ENCODE results near the gene ITGA7.

DNA sequence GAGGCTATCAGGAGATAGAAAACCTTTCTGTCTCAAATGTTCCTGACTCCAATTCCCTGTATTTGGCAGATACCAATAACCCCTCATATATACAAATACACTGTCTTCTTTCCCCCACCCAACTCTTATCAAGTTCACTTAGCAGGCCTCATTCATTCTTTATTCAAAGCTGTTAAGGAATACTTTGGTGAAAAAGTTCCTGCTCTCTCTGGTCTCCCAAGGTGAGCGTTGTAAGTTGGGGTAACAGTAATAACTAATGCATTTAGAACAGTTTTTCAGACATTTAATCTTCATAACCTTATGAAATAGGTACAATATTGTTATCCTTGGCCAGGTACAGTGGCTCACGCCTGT is 31.3 kb upstream of the ITGA7 start:
- TF ChIP-seq, protein P1, sequence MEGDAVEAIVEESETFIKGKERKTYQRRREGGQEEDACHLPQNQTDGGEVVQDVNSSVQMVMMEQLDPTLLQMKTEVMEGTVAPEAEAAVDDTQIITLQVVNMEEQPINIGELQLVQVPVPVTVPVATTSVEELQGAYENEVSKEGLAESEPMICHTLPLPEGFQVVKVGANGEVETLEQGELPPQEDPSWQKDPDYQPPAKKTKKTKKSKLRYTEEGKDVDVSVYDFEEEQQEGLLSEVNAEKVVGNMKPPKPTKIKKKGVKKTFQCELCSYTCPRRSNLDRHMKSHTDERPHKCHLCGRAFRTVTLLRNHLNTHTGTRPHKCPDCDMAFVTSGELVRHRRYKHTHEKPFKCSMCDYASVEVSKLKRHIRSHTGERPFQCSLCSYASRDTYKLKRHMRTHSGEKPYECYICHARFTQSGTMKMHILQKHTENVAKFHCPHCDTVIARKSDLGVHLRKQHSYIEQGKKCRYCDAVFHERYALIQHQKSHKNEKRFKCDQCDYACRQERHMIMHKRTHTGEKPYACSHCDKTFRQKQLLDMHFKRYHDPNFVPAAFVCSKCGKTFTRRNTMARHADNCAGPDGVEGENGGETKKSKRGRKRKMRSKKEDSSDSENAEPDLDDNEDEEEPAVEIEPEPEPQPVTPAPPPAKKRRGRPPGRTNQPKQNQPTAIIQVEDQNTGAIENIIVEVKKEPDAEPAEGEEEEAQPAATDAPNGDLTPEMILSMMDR (conservative IDR thresholded peaks at IDR 0.05; ENCODE audit: low read length), result no peak
- TF ChIP-seq EZH2phosphoT487 (IDR thresholded peaks at IDR 0.05; ENCODE audit: borderline replicate concordance), result no peak
